HFFc6 (cell line): ENCODE measurements around the gene PCSK6. TPM values are rescaled to one million over a fixed set of nuclear protein-coding genes. Genes with fewer than 3 reads are reported as not detected.

Source experiments
- DNase-seq: peaks from one replicate; pipeline ENCODE4 v3.0.0-alpha.2; 2018
- H3K27ac Mint-ChIP-seq: 2 replicates; pipeline ENCODE4 v1.8.0; 2020; ENCODE audit warnings: mild to moderate bottlenecking, mixed read lengths
- H3K27me3 Mint-ChIP-seq: 2 replicates; pipeline ENCODE4 v1.8.0; 2021; ENCODE audit warnings: mild to moderate bottlenecking, moderate library complexity, mixed read lengths; ENCODE audit not compliant: insufficient read depth
- H3K36me3 Mint-ChIP-seq: 2 replicates; pipeline ENCODE4 v1.8.0; 2021; ENCODE audit warnings: low read depth, mixed read lengths
- H3K4me1 Mint-ChIP-seq: 2 replicates; pipeline ENCODE4 v1.8.0; 2020; ENCODE audit warnings: low read depth, mixed read lengths
- H3K4me3 Mint-ChIP-seq: 2 replicates; pipeline ENCODE4 v1.8.0; 2020; ENCODE audit warnings: mild to moderate bottlenecking, moderate library complexity, mixed read lengths
- H3K9me3 Mint-ChIP-seq: 2 replicates; pipeline ENCODE4 v1.8.0; 2020; ENCODE audit warnings: mild to moderate bottlenecking, mixed read lengths
- CTCF ChIP-seq: fragments of 200-600 bp; sonication (generic); IDR thresholded peaks from 2 replicates; pipeline ENCODE4 v1.5.0; 2021; ENCODE audit warnings: antibody characterized with exemption, mild to moderate bottlenecking
- total RNA-seq, 6 experiments: library from RNA; stranded (reverse); fragmentation: NEBNext Ultra II Directional; extraction: Animal tissue kit (Norgen Biotek cat#: 25700); gene quantifications; 2 replicates in 1 of 6; 3 replicates in 5 of 6; pipeline ENCODE4 v1.2.3, GENCODE V29; 2021

PCSK6 gene
- total RNA-seq, 6 experiments from 2014 or later: not detected

GRCh38 chr15:101437209-101437608, 52.3 kb downstream of the PCSK6 start:
- H3K27ac Mint-ChIP-seq: no peak overlapping the region
- no peak overlapping the region for H3K4me3 Mint-ChIP-seq
- no peaks in the 10 kb centered on the region for H3K36me3 Mint-ChIP-seq
- DNase-seq: no peak
- peaks cover 24% of the 10 kb centered on the region for H3K27me3 Mint-ChIP-seq
- peaks cover 40% of the 10 kb centered on the region for H3K4me1 Mint-ChIP-seq
- H3K9me3 Mint-ChIP-seq: no peaks in the 10 kb centered on the region
- no peak for TF ChIP-seq CTCF

- Mint-ChIP-seq H3K36me3 (no peaks in the 10 kb centered on the region), H3K4me3 (no peak overlapping the region), H3K27ac (no peak overlapping the region), H3K27me3 (peaks cover 25% of the 10 kb centered on the region), H3K4me1 (peaks cover 37% of the 10 kb centered on the region), H3K9me3 (no peaks in the 10 kb centered on the region)
- no peak for TF ChIP-seq CTCF
- no peak for DNase-seq
Measured at GRCh38 chr15:101436526-101436925, 53.0 kb downstream of the PCSK6 start.

GRCh38 chr15:101435761-101436160, 53.7 kb downstream of the PCSK6 start:
- peaks cover 30% of the 10 kb centered on the region for H3K4me1 Mint-ChIP-seq
- no peak for TF ChIP-seq CTCF
- H3K36me3 Mint-ChIP-seq: no peaks in the 10 kb centered on the region
- no peaks in the 10 kb centered on the region for H3K9me3 Mint-ChIP-seq
- H3K27ac Mint-ChIP-seq: no peak overlapping the region
- peaks cover 30% of the 10 kb centered on the region for H3K27me3 Mint-ChIP-seq
- no peak for DNase-seq
- no peak overlapping the region for H3K4me3 Mint-ChIP-seq

- Mint-ChIP-seq H3K4me1 (peaks cover 15% of the 10 kb centered on the region), H3K36me3 (no peaks in the 10 kb centered on the region), H3K27me3 (peaks cover 32% of the 10 kb centered on the region), H3K9me3 (no peaks in the 10 kb centered on the region), H3K4me3 (no peak overlapping the region), H3K27ac (no peak overlapping the region)
- no peak for DNase-seq
- no peak for TF ChIP-seq CTCF
Measured at GRCh38 chr15:101434032-101434920, 55.2 kb downstream of the PCSK6 start.

- no peak overlapping the region for H3K4me3 Mint-ChIP-seq
- peaks cover 37% of the 10 kb centered on the region for H3K27me3 Mint-ChIP-seq
Measured at GRCh38 chr15:101433396-101433795, 56.1 kb downstream of the PCSK6 start.

More at GRCh38 chr15:101433396-101433795, 56.1 kb downstream of the PCSK6 start:
- TF ChIP-seq CTCF: no peak
- H3K4me1 Mint-ChIP-seq: peaks cover 6% of the 10 kb centered on the region
- H3K27ac Mint-ChIP-seq: no peak overlapping the region
- no peaks in the 10 kb centered on the region for H3K9me3 Mint-ChIP-seq
- no peaks in the 10 kb centered on the region for H3K36me3 Mint-ChIP-seq
- DNase-seq: no peak
